NCI-H2107 (cell line): ENCODE data around the gene CELA2B.
"Not testable (repeated sequence)": the region's sequence is repeated elsewhere in the genome, so short reads cannot be mapped to it uniquely, and the experiment has no call there.

Source experiments
- DNase-seq: peaks from one replicate; lab custom pipeline; 2025; lab: John Stamatoyannopoulos, UW

The CELA2B gene

DNA sequence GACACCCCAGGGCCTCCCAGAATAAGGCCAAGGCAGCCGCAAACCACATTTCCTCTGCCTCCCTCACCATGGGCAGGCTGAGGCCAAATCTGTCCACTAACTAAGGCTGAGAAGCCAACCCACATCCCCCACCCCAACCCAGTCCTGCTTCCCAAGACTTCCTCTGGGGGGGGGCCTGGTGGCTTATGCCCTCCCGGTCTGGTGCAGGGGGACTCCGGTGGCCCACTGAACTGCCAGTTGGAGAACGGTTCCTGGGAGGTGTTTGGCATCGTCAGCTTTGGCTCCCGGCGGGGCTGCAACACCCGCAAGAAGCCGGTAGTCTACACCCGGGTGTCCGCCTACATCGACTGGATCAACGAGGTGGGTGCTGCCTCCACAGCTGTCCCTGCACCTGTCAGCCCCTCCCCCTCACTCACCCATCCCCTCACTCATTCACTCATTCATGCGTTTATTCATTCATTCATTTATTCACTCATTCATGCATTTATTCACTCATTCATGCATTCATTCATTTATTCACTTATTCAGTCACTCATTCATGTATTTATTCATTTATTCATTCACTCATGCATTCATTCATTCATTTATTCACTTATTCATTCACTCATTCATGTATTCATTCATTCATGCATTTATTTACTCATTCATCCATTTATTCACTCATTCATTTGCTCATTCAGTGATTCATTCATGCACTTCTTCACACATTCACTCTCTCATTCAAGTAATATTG, 30.3 kb upstream of the CELA2B start:
- DNase-seq, result no peak

DNA sequence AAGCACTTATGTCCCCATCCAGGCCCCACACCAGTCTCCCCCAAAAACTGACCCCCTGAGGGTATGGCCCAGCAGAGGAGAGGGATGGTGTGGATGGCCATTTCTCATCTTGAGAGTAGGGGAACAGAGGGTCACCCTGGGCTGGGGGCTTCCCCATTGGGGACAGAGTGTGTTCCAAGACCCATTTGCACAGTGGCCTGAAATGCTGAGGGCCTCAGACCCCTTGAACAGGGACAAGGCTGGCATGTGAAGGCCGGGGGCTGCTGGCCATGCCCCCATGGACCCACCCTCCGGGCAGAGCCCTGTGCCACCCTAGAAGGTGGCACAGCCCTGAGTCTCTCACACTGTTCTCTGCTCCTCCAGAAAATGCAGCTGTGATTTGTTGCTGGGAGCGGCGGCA, 29.7 kb upstream of the CELA2B start:
- DNase-seq, result no peak

DNA sequence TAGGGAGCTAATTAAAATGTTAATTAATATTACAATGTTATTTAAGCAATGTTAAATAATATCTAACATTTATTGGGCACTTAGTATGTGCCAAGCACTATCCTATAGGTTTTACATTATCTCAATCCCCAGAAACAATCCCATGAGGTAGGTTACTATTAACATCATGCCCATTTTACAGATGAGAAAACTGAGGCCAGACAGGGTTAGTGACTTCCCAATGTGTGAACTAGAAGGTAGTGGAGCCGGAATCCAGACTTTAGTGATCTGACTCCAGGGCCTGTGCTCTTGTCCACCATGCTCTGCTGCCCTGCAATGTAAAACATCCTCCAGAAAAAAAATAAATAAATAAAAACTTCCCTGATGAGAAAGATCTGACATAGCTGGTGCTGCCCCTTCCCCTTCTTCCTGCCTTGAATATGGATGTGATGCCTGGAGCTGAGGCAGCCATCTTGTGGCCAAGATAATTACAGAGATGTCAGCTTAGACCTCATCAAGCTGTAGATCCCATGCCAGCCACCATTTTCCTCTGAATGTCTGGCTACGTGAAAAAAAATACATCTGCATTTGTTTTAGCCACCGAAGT, 26.9 kb upstream of the CELA2B start:
- no peak for DNase-seq

DNA sequence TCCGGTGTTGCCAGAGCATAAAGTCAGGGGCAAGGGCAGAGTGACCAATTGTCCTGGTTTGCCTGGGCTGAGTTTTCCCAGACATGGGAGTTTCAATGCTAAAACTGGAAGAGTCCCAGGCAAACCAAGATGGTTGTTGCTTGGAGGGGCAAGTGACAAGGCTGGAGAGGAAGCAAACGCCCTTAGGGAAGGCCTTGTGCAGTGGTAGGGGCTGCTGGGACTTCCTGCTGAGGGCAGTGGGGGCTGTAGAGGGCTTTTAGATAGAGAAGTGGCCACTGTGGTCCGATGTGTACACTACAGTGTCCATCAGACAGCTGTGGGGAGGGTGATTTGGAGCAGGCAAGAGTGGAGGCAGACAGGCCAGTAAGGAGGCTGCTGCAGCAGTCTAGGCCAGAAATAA, 26.3 kb upstream of the CELA2B start:
- no peak for DNase-seq

DNA sequence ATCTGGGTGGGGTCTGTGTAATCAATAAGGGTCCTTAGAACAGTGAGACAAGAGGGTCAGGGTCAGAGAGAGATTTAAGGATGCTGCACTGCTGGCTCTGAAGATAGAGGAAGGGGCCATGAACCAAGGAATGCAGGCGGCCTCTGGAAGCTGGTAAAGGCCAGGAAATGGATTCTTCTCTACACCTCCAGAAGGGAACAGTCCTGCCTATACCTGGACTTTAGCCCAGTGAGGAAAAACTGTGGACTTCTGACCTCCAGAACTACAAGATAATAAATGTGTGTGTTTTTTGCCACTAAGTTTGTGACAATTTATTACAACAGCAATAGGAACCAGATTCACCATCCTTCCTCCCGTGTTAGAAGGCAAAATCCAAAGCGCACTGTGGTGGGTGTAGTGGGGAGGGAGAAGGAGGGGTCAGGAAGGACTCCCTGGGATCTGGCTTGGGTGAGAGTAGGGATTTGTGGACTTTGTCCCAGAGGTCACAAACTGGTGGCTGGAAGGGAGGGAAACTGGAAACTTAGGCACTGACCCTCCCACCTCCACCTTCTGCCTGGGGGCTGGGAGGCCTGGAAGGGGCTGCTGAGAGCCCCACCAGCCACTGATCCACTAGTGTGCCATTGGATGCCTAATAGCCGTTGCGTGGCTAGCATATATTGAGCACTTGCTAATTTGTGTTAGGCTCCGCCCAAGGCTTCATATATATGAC, 24.7 kb upstream of the CELA2B start:
- no peak for DNase-seq

DNA sequence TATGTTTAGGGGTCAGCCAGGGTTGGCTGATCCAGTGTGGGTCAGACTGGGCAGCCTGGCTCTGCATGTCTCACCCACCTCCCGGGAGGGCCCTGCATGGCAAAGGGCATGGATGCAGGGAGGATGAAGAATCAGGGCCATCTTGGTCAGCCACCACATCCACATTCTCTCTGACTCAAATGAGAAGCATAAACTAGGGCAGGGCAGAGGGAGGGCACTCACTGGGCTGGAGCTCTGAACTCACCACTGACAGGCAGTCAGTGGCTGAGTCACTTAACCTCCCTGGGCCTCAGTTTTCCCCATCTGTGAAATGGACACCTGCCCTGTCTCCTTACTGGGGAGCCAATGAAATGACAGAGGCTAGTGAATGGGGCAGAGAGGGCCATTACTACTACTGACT, 23.7 kb upstream of the CELA2B start:
- DNase-seq, result no peak

DNA sequence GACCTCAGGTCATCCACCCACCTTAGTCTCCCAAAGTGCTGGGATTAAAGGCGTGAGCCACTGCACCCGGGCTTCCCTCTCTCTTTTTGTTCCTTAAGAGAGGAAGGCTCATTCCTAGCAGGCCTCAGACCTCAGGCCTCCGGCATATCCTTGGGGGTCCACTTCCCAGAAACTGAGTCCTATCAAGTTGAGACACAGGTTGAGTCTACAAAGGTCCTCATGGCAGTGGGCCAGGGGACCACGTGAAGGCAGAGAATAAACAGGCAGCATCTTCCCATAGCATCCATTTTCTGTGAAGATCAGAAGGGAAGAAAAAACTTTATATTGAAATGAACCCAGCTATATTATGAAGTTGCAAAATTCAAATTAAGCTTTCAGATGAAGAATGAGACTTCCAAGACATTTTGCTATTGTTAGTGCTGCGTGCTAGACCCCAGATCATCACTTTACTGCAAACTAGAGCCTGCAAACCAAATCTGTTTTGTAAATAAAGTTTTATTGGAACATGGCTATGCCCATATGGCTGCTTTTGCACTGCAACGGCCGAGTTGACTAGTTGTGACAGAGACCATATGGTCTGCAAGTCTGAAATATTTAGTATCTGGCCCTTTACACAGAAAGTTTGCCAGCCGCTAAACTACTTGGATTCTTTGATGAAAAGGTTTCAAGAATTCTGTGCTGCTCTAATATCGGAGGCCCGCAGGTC, 22.9 kb upstream of the CELA2B start:
- no peak for DNase-seq

DNA sequence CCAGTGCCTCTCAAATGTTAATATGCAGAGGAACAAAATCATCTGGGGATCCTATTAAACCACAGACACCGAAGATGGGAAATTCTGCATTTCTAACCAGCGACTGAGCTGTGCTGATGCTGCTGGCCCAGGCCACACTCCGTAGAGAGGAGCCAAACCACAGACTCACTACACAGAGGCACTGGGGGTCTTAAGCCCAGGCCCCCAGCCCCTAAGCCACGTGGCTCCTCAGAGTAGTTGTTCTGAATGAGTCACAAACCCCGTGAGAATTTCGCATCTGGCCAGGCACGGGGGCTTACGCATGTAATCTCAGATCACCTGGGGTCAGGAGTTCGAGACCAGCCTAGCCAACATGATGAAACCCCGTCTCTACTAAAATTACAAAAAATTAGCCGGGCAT, 22.2 kb upstream of the CELA2B start:
- DNase-seq, result no peak

DNA sequence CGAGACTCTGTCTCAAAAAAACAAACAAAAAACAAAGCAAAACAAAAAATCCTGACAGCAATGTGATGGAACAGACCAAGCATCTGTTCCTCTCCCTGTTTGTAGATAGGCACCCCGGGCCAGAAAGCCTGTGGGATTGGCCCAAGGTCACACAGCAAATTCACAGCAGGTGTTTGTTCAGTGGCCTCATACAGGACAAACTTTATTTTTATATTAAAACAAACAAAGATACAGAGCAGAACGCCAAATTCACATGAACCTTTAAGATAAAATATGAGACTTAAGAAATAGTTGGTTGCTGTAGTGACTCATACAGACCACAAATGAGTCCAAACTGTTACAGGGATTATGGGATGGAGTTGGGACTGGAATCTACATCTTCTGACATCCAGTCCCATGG, 21.6 kb upstream of the CELA2B start:
- DNase-seq, result no peak

DNA sequence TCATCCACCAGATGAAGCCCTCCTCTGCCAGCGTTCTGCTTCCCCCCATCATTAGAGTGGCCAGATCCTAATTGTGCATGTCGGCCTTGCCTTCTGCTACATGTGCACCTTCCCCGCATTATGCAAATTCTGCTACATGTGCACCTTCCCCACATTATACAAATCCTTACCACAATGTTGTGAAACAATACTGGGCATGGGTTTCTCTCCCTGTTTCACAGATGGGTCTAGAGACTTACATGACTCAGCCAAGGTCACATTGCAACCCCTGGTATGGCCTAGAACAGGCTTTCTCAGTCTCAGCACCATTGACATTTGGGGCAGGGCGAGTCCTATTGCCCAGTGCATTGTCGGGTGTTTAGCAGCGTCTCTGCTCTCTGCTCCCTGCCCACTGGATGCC, 20.4 kb upstream of the CELA2B start:
- no peak for DNase-seq

DNA sequence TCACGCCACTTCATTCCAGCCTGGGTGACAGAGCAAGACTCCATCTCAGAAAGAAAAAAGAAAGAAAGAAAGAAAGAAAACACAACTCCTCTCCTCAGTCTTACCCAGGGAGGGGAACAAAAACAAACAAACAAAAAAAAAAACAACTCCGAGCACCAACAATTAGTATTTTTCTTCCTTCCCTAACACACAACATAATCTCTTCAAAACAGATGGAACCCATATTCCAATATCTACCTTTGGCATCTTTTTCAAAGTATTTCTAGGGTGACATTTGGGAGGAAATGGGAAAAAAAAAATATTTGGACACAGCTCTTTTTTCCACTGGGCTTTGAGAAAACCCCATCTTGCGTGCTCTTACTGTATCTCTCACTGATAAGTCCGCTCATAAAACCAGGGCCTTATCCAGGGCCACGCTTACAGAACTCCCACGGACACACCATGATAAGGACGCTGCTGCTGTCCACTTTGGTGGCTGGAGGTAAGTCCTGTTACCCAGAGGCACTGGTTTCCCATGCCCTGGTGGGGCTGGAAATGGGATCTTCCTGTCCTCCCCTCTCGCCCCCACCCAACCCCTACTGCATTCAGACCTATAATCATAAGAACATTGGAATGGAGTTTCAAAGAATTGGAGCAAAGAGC, 19.5 kb upstream of the CELA2B start, which contains the start of gene CELA2A:
TSS of gene CELA2A (plus strand) at position 420 of the 642 bp plus-strand sequence. CDS start at position 442, 22 bp downstream.
- DNase-seq, result no peak

DNA sequence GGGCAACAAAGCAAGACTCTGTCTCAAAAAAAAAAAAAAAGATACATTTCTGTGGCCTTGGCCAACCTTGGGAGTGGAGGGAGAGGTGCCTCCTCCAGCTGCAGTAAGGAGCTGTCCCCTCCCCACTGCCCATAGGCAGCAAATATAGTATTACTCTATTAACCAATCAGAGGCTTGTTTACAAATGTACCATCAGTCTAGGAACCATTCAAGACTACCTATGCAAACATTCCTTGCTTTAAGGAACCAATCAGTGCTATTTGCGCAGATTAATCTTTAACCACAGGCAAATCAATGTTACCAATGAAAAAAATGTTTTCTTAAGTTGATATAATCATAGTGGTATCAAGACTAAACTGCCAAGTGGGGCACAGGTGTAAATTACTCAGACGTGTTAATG, 18.3 kb upstream of the CELA2B start:
- no peak for DNase-seq

DNA sequence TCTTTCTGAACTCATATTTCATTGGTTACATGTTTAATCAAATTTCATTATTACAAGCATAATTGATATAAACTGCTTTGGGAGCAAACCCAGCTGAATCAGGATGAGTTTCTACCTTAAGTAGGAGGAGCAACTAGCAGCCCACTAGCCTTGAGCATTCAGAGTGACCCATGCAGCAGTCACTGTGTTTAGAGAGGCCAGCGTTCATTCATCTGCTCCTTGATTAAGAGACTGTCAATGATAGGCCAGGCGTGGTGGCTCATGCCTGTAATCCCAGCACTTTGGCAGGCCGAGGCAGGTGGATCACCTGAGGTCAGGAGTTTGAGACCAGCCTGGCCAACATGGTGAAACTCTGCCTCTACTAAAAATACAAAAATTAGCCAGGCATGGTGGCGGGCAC, 17.5 kb upstream of the CELA2B start:
- DNase-seq, result not testable (repeated sequence)

DNA sequence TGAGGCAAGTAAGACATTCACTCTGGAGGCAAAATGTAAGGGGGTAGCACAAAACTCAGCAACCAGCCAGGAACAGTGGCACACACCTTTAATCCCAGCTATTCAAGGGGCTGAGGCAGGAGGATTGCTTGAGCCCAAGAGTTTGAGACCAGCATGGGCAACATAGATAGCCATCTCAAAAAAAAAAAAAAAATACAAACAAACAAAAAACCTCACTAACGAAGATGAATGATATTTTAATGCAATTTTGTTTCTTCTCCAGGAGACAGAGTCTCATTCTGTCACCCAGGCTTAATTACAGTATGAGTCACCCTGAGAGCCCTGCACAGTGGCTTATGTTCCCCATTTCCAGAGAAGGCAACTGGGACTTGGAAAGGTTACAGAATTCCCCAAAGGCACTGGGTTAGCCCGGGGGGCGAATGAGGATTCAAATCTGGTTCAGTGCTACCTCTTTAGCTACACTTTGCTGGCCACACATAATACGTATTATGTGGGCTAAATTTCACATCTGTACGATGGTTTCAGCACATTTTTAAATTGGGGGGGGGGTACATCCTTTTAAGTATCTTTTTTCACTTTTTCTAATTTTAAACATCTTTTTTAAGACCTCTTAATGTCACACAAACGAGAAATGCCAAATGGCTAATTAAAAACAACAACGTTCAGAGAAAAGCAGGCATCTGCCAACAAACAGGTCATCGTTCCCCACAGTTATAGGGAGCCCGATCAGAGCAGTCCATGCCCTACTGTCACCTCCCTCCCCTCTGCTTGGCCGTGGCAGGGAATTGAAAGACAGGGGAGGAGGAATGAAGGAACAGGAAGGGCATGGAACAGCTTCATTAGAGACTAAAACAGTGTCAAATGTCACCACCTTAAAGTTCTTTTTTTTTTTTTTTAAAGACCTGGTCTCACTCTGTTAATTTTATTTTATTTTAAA, 15.9 kb upstream of the CELA2B start:
- DNase-seq, result peak; percentile 19

DNA sequence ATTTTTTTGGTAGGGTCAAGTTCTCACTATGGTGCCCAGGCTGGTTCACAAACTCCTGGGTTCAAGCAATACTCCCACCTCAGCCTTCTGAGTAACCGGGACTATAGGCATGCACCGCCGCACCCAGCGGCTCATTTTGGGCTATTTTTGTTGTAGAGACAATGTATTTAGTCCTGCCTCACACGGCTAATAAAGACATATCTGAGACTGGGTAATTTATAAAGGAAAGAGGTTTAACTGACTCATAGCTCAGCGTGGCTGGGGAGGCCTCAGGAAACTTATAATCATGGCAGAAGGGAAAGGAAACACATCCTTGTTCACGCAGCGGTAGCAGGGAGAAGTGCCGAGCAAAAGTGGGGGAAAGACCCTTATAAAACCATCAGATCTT, 15.2 kb upstream of the CELA2B start:
- DNase-seq, result no peak

DNA sequence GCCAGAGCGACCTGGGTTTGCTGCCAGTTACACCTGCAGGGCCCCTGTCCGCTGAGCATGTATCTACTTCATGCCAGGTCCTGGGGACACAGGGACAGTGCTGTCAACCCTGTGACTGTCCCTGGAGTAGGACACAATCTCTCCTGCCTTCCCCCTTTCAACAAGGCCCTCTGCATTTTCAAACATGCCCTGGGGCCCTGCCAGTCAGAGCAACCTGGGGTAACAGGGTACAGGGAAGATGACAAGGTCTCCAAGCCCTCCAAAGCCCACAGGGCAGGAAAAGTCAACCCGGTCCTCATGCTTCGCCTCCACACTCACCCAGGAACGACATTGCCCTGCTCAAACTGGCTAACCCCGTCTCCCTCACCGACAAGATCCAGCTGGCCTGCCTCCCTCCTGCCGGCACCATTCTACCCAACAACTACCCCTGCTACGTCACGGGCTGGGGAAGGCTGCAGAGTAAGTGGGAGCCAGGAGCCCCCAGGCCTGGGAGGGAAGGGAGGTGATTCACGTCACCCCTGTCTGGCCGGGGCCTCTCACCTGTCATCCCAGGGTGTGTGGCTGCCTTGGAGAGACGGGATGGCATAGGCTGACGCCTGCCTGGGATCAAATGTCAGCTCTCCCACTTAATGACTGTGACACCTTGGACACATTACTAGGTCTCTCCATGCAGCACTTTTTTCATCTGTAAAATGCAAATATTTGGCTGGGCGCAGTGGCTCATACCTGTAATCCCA, 12.7 kb upstream of the CELA2B start:
- peak; percentile 60 for DNase-seq

DNA sequence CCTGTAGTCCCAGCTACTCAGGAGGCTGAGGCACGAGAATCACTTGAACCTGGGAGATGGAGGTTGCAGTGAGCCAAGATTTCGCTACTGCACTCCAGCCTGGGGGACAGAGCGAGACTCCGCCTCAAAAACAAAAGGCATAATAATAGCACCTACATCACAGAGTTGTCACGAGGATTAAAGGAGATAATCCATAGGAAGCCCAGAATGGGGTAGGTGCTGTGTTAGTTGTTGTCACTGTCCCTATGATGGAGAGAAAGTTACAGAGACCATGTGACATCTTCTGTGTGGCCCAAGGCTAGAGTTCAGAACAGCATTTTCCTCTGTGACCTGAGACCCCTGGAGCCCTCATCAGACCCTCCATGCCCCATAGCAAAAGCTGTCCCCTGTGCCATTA, 12.0 kb upstream of the CELA2B start:
- DNase-seq, result not testable (repeated sequence)

DNA sequence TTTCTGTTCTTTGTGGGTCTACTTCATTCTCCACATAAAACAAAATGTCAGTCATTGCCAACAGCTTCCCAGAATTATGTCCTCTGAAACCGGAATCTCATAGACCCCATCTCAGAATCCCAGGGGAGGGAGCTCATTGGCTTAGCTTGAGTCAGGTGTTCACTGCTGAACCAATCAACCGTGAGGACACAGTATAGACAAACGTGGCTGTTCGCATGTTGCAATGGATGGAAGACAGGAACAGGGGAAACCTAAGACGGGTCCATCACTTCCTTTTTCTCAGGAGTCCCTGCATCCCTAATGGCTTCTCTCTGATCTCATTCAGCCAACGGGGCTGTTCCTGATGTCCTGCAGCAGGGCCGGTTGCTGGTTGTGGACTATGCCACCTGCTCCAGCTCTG, 10.2 kb upstream of the CELA2B start:
- DNase-seq, result no peak

DNA sequence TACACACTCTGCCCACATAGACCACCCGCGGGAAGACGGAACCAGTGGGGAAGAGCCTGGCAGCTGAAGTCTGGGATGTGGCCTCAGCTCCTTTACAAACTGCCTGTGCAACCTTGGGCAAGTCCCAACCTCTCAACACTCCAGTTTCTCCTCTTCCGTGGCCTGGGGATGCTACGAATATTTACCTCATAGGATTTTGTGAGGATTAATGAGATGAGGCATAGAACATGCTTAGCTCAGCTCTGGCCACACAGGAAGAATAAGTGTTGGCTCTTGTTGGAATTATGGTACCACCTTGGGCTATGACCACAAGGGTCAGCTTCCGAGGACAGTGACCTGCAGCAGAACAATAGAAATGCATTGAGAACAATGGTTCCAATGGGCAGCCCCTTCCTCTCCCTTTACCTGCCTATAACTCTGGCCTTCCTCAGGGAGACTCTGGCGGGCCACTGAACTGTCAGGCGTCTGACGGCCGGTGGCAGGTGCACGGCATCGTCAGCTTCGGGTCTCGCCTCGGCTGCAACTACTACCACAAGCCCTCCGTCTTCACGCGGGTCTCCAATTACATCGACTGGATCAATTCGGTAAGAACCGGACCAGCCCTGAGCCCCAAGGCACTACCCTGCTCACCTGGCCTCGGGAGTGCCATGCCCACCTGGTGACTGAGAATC, 8.8 kb upstream of the CELA2B start:
- not testable (repeated sequence) for DNase-seq

DNA sequence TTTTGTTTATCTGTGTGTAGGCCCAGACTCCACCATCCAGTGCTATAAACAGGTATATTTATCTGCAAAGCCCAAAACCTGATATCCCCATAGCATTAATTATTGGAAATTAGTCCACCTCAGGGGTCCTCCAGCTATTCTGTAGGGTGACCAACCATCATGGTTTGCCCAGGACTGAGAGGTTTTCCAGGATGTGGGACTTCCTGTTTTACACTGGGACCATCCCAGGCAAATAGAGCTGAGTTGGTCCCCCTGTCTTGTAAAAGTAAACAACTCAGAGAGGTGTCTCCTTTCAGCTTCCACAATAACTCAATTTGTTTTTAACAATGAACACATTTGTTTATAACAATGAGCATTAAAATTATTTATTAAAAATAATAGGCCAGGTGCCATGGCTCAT, 7.8 kb upstream of the CELA2B start:
- DNase-seq, result no peak
